SK-N-MC (cell line): ENCODE data around the gene AHDC1.

Source experiments
- DNase-seq: peaks from one replicate; pipeline ENCODE4 v3.0.0-alpha.2; 2011; ENCODE audit warnings: low read depth, low spot score
- H3K27ac ChIP-seq: fragments of 200-600 bp; sonication (generic); 2 replicates; pipeline ENCODE4 v1.5.1; 2016; ENCODE audit warnings: mixed run types
- H3K36me3 ChIP-seq: fragments of 200-600 bp; sonication (generic); 2 replicates; pipeline ENCODE4 v1.6.1; 2017; ENCODE audit warnings: antibody characterized with exemption, low read length, mixed read lengths; ENCODE audit not compliant: insufficient read depth
- H3K4me3 ChIP-seq: fragments of 200-600 bp; sonication (generic); 2 replicates; pipeline ENCODE4 v1.5.1; 2016
- H3K9ac ChIP-seq: fragments of 200-600 bp; sonication (generic); 2 replicates; pipeline ENCODE4 v1.8.0; 2017; ENCODE audit warnings: mixed run types, mixed read lengths; ENCODE audit not compliant: insufficient read length
- H3K9me3 ChIP-seq: fragments of 200-600 bp; sonication (generic); 2 replicates; pipeline ENCODE4 v1.6.1; 2017; ENCODE audit warnings: low read depth, mild to moderate bottlenecking, antibody characterized with exemption, low read length, moderate library complexity, mixed read lengths
- EZH2 ChIP-seq: fragments of 200-600 bp; sonication (generic); IDR thresholded peaks from one replicate; pipeline ENCODE4 v1.6.1; 2017; ENCODE audit warnings: antibody characterized with exemption
- FOXP2 ChIP-seq: optimal IDR thresholded peaks from 2 replicates; pipeline ENCODE3; 2011; ENCODE audit warnings: mild to moderate bottlenecking, moderate library complexity; ENCODE audit not compliant: insufficient read depth; ENCODE audit errors: extremely low read length, control extremely low read depth
- POLR2AphosphoS5 ChIP-seq: IDR thresholded peaks from 2 replicates; pipeline ENCODE4 v1.6.1; 2012; ENCODE audit warnings: mild to moderate bottlenecking, low read depth, low read length, borderline replicate concordance

The AHDC1 gene

DNA sequence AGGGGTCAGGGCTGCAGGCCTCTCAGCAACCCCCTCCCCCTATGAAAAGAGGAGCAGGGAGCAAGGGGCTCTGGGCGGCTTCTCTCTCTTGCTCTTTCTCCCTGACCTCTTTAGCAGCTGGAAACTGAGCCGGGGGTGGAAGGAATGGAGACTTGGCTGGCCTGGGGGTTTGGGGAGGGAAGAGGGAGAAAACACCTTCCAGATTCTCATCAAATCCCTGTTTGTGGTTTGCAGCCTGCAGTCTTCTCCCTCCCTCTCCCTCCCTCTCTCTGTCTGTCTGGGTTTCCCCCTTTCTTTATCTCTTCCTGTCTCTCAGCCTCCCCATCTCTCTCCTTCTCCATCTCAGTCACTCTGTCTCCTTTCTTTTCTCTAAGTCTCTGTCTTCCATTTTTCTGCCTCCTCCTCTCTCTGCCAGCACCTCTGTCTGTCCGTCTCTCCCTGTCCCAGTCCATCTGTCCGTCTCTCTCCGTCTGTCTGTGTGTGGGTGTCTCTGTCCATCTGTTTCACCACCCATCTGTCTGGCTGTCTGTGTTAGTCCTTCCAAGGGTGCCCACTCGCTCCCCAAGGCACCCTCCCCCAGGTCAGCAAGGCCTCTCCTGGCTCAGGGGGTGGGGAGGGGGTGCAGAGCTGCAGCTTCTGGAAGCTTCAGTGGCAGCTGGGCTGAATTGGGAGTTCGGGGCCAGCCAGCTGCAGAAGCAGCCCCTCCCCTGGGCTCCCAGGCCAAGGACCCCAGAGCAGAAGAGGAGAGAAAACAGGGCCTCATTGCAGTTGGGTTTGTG lies 6.2 kb downstream of the AHDC1 start:
- Histone ChIP-seq H3K27ac (peak overlapping the region; percentile 63), H3K4me3 (peak overlapping the region; percentile 27), H3K9me3 (no peaks in the 10 kb centered on the region), H3K9ac (no peak overlapping the region), H3K36me3 (no peaks in the 10 kb centered on the region)
- no peak for DNase-seq
- TF ChIP-seq EZH2, result no peak
- TF ChIP-seq POLR2AphosphoS5, result no peak
- TF ChIP-seq FOXP2, result no peak

DNA sequence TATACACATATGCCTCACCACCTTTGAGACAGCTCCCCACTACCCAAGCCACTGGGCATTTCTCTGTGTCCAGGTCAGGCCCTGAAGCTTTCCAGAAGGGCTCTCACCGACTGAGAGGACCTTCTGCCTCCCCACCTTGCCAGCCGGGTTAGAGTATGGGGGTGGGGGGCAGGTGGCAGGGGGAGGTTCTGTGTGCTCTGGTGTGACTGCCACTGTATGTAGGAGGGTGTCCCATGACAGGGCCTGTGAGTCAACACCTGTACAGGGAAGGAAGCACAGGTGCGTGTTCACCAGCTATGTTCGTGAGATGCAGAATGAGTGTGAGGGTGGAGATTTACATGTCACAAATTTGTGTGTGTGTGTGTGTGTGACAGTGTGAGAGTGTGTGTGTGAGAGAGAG lies 7.0 kb downstream of the AHDC1 start:
- Histone ChIP-seq H3K4me3 (no peak overlapping the region), H3K36me3 (no peaks in the 10 kb centered on the region), H3K9me3 (no peaks in the 10 kb centered on the region), H3K27ac (no peak overlapping the region), H3K9ac (no peak overlapping the region)
- TF ChIP-seq FOXP2 (no peak), EZH2 (no peak), POLR2AphosphoS5 (no peak)
- no peak for DNase-seq

DNA sequence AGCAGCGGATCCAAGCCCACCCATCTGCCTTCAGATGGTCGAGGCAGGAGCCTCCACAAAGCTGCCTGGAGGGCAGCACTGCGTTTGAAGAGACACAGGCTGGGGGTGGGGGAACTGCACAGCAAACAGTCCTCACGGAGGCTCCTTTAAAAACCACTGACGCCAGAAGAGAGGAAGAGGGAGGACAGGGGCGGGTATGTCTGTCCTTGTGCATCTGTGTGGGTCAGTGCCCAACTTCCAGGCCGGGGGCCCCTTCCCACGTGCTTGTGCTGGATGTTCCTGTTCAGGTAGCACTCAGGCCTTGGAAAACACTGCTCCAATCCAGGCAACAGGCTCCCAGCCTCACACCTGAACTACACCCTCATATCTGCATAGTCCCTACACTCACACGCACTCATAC lies 7.7 kb downstream of the AHDC1 start:
- H3K27ac ChIP-seq, result peak overlapping the region; percentile 45; the same call in 1 of the 2 replicates
- no peaks in the 10 kb centered on the region for H3K36me3 ChIP-seq
- no peak for DNase-seq
- TF ChIP-seq POLR2AphosphoS5 (no peak), FOXP2 (no peak), EZH2 (no peak)
- peak overlapping the region; percentile 16; the same call in 1 of the 2 replicates for H3K4me3 ChIP-seq
- peak overlapping the region; percentile 3 for H3K9ac ChIP-seq
- no peaks in the 10 kb centered on the region for H3K9me3 ChIP-seq

DNA sequence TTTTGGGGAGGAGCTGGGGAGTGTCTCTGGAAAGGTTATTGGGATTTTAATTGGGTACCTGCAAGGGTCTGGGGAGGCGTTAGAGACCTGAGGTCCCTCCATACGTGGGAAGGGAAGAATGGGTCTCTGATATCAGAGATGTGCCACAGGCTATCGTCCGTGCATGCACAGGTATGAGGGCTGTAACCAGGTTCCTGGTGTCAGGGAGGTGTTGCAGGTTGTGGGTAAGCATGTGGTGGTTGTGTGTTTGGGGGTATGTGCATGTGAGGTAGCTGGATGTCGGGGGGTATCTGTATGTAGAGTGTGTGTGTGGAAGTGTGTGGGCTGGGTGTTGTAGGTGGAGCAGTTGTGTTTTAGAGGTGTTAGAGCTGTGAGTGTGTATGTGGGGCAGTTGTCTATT lies 8.3 kb downstream of the AHDC1 start:
- Histone ChIP-seq H3K9me3 (no peaks in the 10 kb centered on the region), H3K9ac (no peak overlapping the region), H3K27ac (peak overlapping the region; percentile 45; the same call in 1 of the 2 replicates), H3K36me3 (no peaks in the 10 kb centered on the region), H3K4me3 (no peak overlapping the region)
- no peak for DNase-seq
- no peak for TF ChIP-seq POLR2AphosphoS5
- TF ChIP-seq FOXP2, result no peak
- no peak for TF ChIP-seq EZH2

DNA sequence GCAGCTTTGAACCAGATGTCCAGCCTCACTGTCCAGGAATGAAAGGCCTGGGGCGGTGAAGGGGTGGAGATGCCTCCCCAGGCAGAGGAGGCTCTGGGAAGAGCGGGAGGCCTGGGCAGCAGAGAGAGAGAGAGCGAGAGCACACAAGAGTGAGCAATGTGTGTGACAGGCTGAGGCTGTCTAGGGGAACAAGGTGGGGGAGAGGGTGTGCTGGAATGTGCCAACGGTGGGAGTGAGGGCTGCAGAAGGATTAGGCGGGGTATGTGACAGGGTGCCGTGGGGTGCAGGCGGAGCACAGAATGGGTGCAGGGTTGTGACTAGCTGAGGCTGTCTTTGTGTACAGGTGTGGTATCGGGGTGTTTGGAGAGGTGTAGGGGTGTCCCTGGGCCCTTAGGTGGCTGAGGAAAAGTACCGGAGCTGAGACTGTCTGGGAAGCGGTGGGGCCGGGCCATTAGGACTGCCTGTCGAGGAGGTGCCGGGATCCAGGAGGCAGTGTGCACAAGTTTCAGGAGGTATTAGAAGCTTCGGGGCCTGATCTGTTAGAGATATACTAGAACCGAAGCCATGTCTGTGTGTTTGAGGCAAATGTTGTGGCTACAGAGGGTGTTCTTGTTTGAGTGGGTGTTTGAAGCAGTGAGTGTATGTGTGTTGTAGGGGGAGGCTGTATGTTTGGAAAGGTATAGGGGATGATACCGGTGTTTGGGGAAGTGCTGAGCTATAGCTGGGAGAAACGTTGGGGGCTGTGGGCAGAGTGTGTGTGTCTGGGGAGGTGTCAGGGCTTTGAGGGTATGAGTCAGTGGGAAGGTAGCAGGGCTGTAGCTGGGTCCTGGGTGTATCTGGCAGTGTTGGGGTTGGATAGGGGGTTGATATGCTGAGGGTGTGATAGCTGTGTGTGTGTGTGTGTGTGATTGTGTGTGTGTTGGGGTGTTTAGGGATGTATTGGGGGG lies 9.1 kb downstream of the AHDC1 start:
- Histone ChIP-seq H3K4me3 (peak overlapping the region; percentile 58), H3K27ac (peak overlapping the region; percentile 61; the same call in 1 of the 2 replicates), H3K9ac (no peak overlapping the region), H3K9me3 (no peaks in the 10 kb centered on the region), H3K36me3 (no peaks in the 10 kb centered on the region)
- no peak for TF ChIP-seq EZH2
- no peak for TF ChIP-seq FOXP2
- no peak for TF ChIP-seq POLR2AphosphoS5
- no peak for DNase-seq

DNA sequence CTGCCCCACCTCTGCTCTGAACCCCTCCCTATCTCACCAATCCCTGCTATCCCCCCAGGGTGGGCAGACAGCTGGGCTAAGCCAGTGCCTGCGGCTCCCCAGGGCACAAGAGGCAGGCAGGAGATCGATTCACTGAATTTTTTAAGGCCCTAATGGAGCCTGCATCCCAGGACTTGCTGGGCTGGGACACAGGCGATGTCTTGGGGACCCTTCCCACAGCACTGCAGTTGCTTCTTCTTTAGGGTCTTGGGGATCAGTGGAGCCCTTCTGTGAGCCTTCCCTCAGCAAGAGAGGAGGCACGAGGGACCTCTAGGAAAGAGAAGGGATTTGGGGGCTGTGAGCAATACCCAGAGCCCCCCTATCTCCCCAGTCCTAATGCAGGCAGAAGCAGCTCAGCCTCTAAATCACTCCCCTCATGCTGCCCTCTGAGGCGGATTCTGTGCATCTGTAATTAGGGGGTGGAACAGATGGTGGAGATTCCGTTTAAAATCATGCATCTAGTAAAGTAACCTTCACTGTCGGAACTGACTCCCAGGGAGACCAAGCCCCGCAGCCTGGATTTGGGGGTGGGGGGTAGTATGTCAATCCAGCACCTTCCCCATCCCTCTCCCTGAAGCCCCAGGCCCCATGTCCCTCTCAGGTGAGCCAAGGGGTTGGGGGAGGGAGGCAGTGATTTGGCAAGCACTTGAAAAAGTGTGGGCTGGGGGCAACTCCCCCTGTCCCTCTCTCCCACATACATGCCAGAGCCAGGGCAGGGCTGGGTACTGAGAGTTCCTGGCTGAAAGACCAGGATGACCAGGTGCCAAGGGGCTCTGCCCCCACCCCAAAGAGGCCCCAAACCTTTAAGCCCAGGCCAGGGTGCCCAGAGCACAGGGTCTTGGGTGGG lies 10.0 kb downstream of the AHDC1 start:
- Histone ChIP-seq H3K4me3 (peak overlapping the region; percentile 58), H3K36me3 (no peaks in the 10 kb centered on the region), H3K9ac (peak overlapping the region; percentile 19), H3K27ac (peak overlapping the region; percentile 86), H3K9me3 (no peaks in the 10 kb centered on the region)
- DNase-seq, result no peak
- TF ChIP-seq EZH2, result no peak
- TF ChIP-seq FOXP2, result no peak
- TF ChIP-seq POLR2AphosphoS5, result no peak

DNA sequence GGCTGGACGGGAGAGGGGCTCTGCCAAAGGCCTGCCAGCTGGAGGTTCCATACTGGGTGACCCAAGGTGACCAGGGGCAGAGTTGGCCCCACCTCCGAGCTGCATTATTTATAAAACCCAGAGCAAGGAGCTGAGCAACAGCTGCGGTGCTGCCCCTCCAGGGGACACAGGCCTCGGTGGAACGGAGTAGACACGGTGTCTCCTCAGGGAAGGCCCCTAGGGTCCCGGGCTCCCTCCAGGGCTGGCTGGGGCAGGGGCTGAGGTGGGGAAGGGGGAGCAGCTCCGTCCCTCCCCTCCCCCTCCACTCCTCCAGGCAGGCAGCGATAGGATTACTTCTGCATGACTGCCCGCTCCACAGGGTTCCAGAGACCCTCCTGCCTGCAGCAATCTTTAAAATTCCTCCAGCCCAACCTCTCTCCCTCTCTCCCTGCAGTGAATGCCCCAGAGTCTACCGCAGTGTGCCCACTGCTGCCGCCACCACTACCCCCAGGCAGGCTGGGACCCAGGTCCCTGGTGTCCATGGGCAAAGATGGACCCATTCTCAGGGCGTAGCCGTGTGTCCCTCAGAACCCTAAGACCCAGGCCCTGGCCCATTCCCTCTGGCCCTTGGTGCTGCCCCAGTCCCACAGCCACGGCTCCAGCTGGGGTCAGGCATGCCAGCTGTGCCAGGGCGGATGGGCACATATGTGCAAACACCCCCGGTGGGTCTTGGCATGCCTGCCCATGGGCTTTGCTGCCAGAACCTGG lies 10.8 kb downstream of the AHDC1 start:
- Histone ChIP-seq H3K36me3 (no peaks in the 10 kb centered on the region), H3K9ac (peak overlapping the region; percentile 19), H3K27ac (peak overlapping the region; percentile 86), H3K9me3 (no peaks in the 10 kb centered on the region), H3K4me3 (peak overlapping the region; percentile 58)
- no peak for TF ChIP-seq POLR2AphosphoS5
- no peak for TF ChIP-seq EZH2
- no peak for TF ChIP-seq FOXP2
- no peak for DNase-seq
